Caco-2 (cell line): ENCODE results near the gene TLX3. TPM values are rescaled to one million over a fixed set of nuclear protein-coding genes. Genes with fewer than 3 reads are reported as not detected.

Experiments
- BruUV-seq: library from RNA; stranded (reverse); fragments of 400-500 nt; replicated peaks from 2 replicates; lab custom pipeline; 2021; lab: Mats Ljungman, UMichigan
- CTCF ChIA-PET: fragments of 300-600 bp; sonication (Branson Sonifier 250); formaldehyde crosslinking; loops from one replicate; lab custom pipeline; 2022; ENCODE audit warnings: antibody characterized with exemption; lab: Charles Lee
- POLR2A ChIA-PET: fragments of 300-600 bp; sonication (Branson Sonifier 250); formaldehyde crosslinking; loops from one replicate; lab custom pipeline; 2022; ENCODE audit warnings: antibody characterized with exemption; lab: Charles Lee
- DNase-seq, 2 experiments: peaks; one replicate each; pipeline versions ENCODE4 v3.0.0 to v3.0.0-alpha.2; 2020 to 2022
- H3K27me3 ChIP-seq: replicated peaks from 2 replicates; pipeline ENCODE4 v1.6.0; 2011; ENCODE audit warnings: low read length; ENCODE audit not compliant: control insufficient read depth, insufficient read depth
- H3K36me3 ChIP-seq: 2 replicates; pipeline ENCODE4 v1.5.1; 2011; ENCODE audit warnings: low read length; ENCODE audit not compliant: control insufficient read depth, insufficient read depth
- H3K4me1 ChIP-seq: fragments of 250-450 bp; sonication (Bioruptor Pico); 2 replicates; pipeline ENCODE4 v1.5.1; 2020; ENCODE audit warnings: mild to moderate bottlenecking
- H3K4me3 ChIP-seq: 2 replicates; pipeline ENCODE4 v1.5.1; 2011; ENCODE audit warnings: low read depth, mild to moderate bottlenecking, control low read depth, low read length
- H3K9me3 ChIP-seq: fragments of 250-450 bp; sonication (Bioruptor Pico); 2 replicates; pipeline ENCODE4 v1.5.1; 2020; ENCODE audit warnings: mild to moderate bottlenecking, moderate library complexity
- H3K27ac Mint-ChIP-seq: one replicate; pipeline ENCODE4 v1.8.0; 2022; ENCODE audit warnings: mixed read lengths; ENCODE audit not compliant: unreplicated experiment
- H3K27me3 Mint-ChIP-seq: one replicate; pipeline ENCODE4 v1.8.0; 2022; ENCODE audit warnings: mixed read lengths; ENCODE audit not compliant: insufficient read depth, unreplicated experiment
- H3K36me3 Mint-ChIP-seq: one replicate; pipeline ENCODE4 v1.8.0; 2022; ENCODE audit warnings: mild to moderate bottlenecking, mixed read lengths; ENCODE audit not compliant: insufficient read depth, unreplicated experiment
- H3K4me1 Mint-ChIP-seq: one replicate; pipeline ENCODE4 v1.8.0; 2022; ENCODE audit warnings: low read depth, mixed read lengths; ENCODE audit not compliant: unreplicated experiment
- H3K4me3 Mint-ChIP-seq: one replicate; pipeline ENCODE4 v1.8.0; 2022; ENCODE audit warnings: mild to moderate bottlenecking, moderate library complexity, mixed read lengths; ENCODE audit not compliant: unreplicated experiment
- H3K9me3 Mint-ChIP-seq: one replicate; pipeline ENCODE4 v1.8.0; 2022; ENCODE audit warnings: mixed read lengths; ENCODE audit not compliant: unreplicated experiment
- intact Hi-C: fragments of 100-400 bp; cut with micrococcal nuclease; formaldehyde crosslinking; loops from one replicate; pipeline ENCODE4 v1.10.0; 2022; ENCODE audit not compliant: unreplicated experiment
- total RNA-seq: library from RNA; stranded (reverse); gene quantifications from 2 replicates; pipeline ENCODE4 v1.2.3, GENCODE V29; 2022
- TF ChIP-seq, protein P1 (sequence below), 2 experiments: fragments of 200-600 bp in 1 of 2; IDR thresholded peaks; 1 replicate in 1 of 2; 2 replicates in 1 of 2; pipeline versions ENCODE4 v1.5.1 to v1.8.0; 2011 to 2022; ENCODE audit warnings: antibody characterized with exemption in 1 of 2, control low read depth in 1 of 2, inconsistent platforms in 1 of 2, low read depth in 1 of 2, low read length in 1 of 2, mild to moderate bottlenecking in 1 of 2, moderate library complexity in 1 of 2; ENCODE audit not compliant: insufficient read depth in 1 of 2, severe bottlenecking in 1 of 2, unreplicated experiment in 1 of 2

Gene TLX3
- total RNA-seq, 1 experiment from 2014 or later: not detected

DNA sequence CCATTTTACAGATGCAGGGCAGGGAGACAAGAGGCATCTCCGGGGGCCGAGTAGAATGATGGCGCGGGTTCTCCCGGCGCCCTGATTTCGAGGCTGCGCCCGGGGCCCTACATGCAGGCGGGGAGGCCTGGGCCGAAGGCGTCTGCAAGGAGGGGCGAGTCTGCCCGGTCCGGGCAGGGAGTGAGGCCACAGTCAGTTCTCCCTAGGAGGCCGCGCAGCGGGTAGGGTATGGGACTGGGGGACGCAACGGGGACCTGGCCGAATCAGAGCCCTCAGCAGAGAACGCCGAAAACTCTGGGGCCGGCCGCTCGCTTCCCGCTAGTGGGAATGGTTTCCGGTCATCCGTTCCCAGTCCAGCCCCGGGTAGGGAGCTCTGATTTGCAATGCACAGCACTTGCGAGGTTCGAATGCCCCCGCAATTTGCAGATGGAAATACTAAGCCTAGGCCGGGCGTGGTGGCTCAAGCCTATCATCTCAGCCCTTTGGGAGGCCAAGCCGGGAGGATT is 6.4 kb downstream of the TLX3 start:
- H3K9me3 Mint-ChIP-seq: no peaks in the 10 kb centered on the region
- DNase-seq: no peak
- no peaks in the 10 kb centered on the region for H3K4me1 ChIP-seq
- BruUV-seq: no TSS peak
- H3K9me3 ChIP-seq: no peaks in the 10 kb centered on the region
- peaks cover 12% of the 10 kb centered on the region for H3K36me3 Mint-ChIP-seq
- H3K27ac Mint-ChIP-seq: no peak overlapping the region
- CTCF ChIA-PET: no interaction called here
- POLR2A ChIA-PET: no interaction called here
- no peak overlapping the region for H3K4me3 ChIP-seq
- H3K27me3 Mint-ChIP-seq: peaks cover 2% of the 10 kb centered on the region
- no peaks in the 10 kb centered on the region for H3K36me3 ChIP-seq
- no peak overlapping the region for H3K4me3 Mint-ChIP-seq
- H3K27me3 ChIP-seq: no peaks in the 10 kb centered on the region
- TF ChIP-seq, protein P1, sequence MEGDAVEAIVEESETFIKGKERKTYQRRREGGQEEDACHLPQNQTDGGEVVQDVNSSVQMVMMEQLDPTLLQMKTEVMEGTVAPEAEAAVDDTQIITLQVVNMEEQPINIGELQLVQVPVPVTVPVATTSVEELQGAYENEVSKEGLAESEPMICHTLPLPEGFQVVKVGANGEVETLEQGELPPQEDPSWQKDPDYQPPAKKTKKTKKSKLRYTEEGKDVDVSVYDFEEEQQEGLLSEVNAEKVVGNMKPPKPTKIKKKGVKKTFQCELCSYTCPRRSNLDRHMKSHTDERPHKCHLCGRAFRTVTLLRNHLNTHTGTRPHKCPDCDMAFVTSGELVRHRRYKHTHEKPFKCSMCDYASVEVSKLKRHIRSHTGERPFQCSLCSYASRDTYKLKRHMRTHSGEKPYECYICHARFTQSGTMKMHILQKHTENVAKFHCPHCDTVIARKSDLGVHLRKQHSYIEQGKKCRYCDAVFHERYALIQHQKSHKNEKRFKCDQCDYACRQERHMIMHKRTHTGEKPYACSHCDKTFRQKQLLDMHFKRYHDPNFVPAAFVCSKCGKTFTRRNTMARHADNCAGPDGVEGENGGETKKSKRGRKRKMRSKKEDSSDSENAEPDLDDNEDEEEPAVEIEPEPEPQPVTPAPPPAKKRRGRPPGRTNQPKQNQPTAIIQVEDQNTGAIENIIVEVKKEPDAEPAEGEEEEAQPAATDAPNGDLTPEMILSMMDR (IDR thresholded peaks at IDR 0.05; ENCODE audit: insufficient read depth in 1 of 2, low read depth in 1 of 2, low read length in 1 of 2, severe bottlenecking in 1 of 2, unreplicated experiment in 1 of 2): no peak
- peaks cover 10% of the 10 kb centered on the region for H3K4me1 Mint-ChIP-seq
- intact Hi-C loops: no loop called here

DNA sequence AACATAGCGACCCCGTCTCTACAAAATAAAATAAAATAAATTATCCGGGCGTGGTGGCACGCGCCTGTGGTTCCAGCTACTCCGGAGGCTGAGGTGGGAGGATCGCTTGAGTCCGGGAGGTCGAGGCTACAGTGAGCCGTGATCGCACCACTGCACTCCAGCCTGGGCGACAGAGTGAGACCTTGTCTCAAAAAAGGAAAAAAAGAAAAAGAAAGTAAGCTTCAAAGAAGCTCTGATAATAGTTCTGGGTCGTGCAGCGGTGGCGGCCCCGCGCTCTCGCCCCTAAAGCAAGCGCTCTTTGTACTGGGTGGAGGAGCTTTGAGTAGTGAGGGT is 6.8 kb downstream of the TLX3 start:
- Mint-ChIP-seq H3K9me3 (no peaks in the 10 kb centered on the region), H3K36me3 (peaks cover 12% of the 10 kb centered on the region), H3K27ac (no peak overlapping the region), H3K4me3 (no peak overlapping the region), H3K27me3 (peaks cover 2% of the 10 kb centered on the region), H3K4me1 (peaks cover 10% of the 10 kb centered on the region)
- Histone ChIP-seq H3K4me1 (no peaks in the 10 kb centered on the region), H3K27me3 (no peaks in the 10 kb centered on the region), H3K36me3 (no peaks in the 10 kb centered on the region), H3K4me3 (no peak overlapping the region), H3K9me3 (no peaks in the 10 kb centered on the region)
- intact Hi-C loops: no loop called here
- TF ChIP-seq, protein P1 (IDR thresholded peaks at IDR 0.05; ENCODE audit: insufficient read depth in 1 of 2, low read depth in 1 of 2, low read length in 1 of 2, severe bottlenecking in 1 of 2, unreplicated experiment in 1 of 2): no peak
- DNase-seq: no peak
- ChIA-PET CTCF (no interaction called here), POLR2A (no interaction called here)
- no TSS peak for BruUV-seq

DNA sequence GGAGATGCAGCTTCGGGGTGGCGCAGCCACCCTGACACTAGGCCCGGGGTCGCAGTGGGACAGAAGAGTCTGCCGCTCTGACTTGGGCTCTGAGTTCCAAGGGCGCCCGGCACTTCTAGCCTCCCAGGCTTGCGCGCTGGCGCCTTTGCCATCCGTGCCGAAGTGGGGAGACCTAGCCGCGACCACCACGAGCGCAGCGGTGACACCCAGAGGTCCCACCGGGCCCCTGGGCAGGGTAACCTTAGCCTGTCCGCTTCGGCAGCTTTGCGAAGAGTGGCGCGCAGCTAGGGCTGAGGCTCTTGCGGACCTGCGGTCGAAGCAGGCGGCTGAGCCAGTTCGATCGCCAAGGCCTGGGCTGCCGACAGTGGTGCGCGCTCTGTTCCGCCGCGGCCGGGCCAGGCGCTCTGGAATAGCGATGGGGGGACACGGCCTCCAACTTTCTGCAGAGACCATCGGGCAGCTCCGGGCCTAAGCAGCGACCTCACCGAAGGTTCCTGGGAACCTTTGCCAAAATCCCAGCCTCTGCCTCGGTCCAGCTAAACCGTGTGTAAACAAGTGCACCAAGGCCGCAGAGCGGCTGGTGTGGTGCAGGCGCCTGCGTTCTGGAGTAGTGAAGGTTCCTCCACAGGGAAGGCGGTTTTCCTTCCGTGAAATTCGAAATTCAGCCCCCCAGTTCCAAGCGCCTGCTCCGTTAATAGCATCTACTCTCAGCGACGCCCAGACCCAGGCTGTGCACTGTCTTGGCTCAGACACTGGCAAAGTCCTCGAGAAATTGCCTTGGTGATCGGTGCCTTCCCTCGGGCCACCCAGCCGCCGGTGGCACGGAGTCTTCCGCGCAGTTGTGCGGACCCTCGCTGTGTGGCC is 7.4 kb downstream of the TLX3 start:
- ChIA-PET CTCF (no interaction called here), POLR2A (no interaction called here)
- no peak for DNase-seq
- Mint-ChIP-seq H3K9me3 (no peaks in the 10 kb centered on the region), H3K4me3 (no peak overlapping the region), H3K36me3 (peaks cover 12% of the 10 kb centered on the region), H3K4me1 (peaks cover 10% of the 10 kb centered on the region), H3K27ac (no peak overlapping the region), H3K27me3 (peaks cover 2% of the 10 kb centered on the region)
- BruUV-seq: no TSS peak
- Histone ChIP-seq H3K36me3 (no peaks in the 10 kb centered on the region), H3K4me3 (no peak overlapping the region), H3K4me1 (no peaks in the 10 kb centered on the region), H3K9me3 (no peaks in the 10 kb centered on the region), H3K27me3 (no peaks in the 10 kb centered on the region)
- TF ChIP-seq, protein P1 (IDR thresholded peaks at IDR 0.05; ENCODE audit: insufficient read depth in 1 of 2, low read depth in 1 of 2, low read length in 1 of 2, severe bottlenecking in 1 of 2, unreplicated experiment in 1 of 2): no peak
- intact Hi-C loops: no loop called here
